ENCODE data around the gene CHRM3.

The CHRM3 gene

DNA sequence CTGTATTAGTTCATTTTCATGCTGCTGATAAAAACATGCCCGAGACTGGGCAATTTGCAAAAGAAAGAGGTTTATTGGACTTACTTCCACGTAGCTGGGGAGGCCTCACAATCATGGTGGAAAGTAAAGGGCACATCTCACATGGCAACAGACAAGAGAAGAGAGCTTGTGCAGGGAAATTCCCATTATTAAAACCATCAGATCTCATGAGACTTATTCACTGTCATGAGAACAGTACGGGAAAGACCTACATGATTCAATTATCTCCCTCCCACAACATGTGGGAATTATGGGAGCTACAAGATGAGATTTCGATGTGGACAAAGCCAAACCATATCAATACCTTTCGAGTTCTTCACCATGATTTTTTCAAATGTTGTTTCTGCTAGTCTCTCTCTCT lies 3.7 kb upstream of the CHRM3 start:
- H3K36me3 Mint-ChIP-seq (ENCODE audit: low read depth) = no peaks in the 10 kb centered on the region
- H3K4me3 Mint-ChIP-seq = no peak overlapping the region
- H3K27ac Mint-ChIP-seq = no peak overlapping the region
- H3K27me3 Mint-ChIP-seq = peaks cover 35% of the 10 kb centered on the region
- peaks cover 18% of the 10 kb centered on the region for H3K4me1 Mint-ChIP-seq (ENCODE audit: low read depth)
- intact Hi-C loops (cut with micrococcal nuclease) = no loop called here
- no peaks in the 10 kb centered on the region for H3K9me3 Mint-ChIP-seq

DNA sequence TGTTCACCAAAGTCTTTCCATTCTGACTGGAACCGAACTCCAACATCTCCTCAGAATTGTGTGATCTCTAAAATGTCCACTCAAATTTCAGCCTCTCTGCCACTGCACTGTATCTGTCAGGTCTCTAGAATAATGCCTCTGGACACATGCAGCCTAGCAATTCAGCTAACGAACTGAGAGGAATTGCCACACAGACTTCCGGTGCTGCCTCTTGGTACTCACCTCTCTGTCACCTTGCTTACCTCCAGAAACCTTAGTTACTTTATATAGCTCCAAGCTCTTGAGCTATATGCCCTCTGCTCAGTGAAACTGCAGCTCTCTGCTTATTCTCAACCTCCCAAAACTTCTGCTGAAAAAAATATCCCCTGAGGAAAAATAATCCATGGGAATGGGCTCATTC lies 2.7 kb upstream of the CHRM3 start:
- Mint-ChIP-seq H3K27me3 (peaks cover 44% of the 10 kb centered on the region), H3K27ac (no peak overlapping the region)

DNA sequence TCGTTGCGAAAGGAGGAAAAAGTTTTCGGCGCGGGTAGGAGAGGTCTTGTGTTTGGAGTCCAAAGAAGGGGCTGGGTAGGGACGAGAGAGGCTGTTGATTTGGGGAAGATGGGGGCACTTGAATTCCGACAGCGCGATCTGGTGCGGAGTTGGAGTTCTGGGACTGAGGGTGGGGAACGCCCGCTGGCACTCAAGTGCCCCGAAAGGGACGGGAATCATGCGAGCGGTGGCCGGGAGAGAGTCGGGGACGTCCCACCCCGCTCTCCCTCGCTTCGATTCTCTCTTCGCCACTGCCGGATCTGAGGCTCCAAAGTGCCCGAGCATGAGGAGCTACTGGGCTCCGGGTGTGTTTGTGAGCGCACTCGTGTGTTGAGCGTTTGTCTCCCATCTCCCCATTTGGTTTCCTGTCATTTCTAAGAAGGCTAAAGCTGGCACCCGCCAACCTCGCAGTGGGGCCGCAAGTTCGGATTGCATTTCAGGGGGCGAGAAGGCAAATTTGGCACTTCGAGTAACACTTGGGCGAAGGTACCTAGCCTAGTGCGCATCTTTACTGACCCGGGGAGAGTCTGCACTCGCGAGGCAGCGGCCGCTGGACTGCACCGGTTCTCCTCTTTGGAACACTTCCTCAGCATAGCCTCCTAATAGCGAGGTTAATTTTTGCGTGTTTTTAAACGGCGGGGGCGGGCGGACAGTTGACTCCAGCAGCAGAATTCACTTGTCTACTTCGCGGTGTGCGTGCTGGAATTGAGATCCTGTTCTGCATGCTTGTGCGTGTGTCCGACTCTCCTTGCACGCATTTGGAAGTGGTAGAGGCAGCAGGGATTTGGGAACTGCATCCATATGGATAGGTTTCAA lies 1.2 kb downstream of the CHRM3 start:
- Mint-ChIP-seq H3K36me3 (ENCODE audit: low read depth) (no peaks in the 10 kb centered on the region), H3K4me3 (peak overlapping the region; percentile 84), H3K9me3 (no peaks in the 10 kb centered on the region), H3K27me3 (peaks cover 61% of the 10 kb centered on the region), H3K27ac (no peak overlapping the region), H3K4me1 (ENCODE audit: low read depth) (peaks cover 25% of the 10 kb centered on the region)
- intact Hi-C loops (cut with micrococcal nuclease) = no loop called here

More for the DNA sequence above, 2.7 kb upstream of the CHRM3 start:
- H3K4me1 Mint-ChIP-seq (ENCODE audit: low read depth) = peaks cover 25% of the 10 kb centered on the region
- intact Hi-C loops (cut with micrococcal nuclease) = no loop called here
- no peaks in the 10 kb centered on the region for H3K9me3 Mint-ChIP-seq
- no peaks in the 10 kb centered on the region for H3K36me3 Mint-ChIP-seq (ENCODE audit: low read depth)
- H3K4me3 Mint-ChIP-seq = no peak overlapping the region

GRCh38 chr1:239388159-239388485 lies 1.8 kb downstream of the CHRM3 start:
- intact Hi-C loops (cut with micrococcal nuclease) = no loop called here
- H3K4me1 Mint-ChIP-seq (ENCODE audit: low read depth) = peaks cover 25% of the 10 kb centered on the region
- H3K9me3 Mint-ChIP-seq = no peaks in the 10 kb centered on the region
- peaks cover 59% of the 10 kb centered on the region for H3K27me3 Mint-ChIP-seq
- no peak overlapping the region for H3K27ac Mint-ChIP-seq
- H3K36me3 Mint-ChIP-seq (ENCODE audit: low read depth) = no peaks in the 10 kb centered on the region
- H3K4me3 Mint-ChIP-seq = no peak overlapping the region

DNA sequence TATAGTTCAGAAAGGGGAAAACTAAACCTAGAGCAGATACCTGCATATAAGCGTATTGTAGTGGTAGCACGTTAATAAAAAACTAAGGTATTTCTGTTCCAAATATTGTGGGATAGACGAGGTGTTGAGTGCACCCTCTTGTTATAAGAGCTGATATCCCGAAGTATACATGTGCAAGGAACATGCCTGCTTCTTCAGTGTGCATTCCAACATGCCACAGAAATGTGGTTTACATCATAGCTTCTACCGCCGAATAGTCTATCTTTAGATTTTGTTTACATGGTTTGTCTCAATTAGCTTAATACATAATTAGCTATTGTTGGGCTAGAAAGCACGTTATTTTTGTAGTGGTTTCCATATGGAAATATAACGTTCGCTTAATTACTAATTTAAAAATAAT lies 2.2 kb downstream of the CHRM3 start:
- H3K27ac Mint-ChIP-seq = no peak overlapping the region
- intact Hi-C loops (cut with micrococcal nuclease) = no loop called here
- no peaks in the 10 kb centered on the region for H3K9me3 Mint-ChIP-seq
- peaks cover 25% of the 10 kb centered on the region for H3K4me1 Mint-ChIP-seq (ENCODE audit: low read depth)
- no peak overlapping the region for H3K4me3 Mint-ChIP-seq
- H3K27me3 Mint-ChIP-seq = peaks cover 55% of the 10 kb centered on the region
- no peaks in the 10 kb centered on the region for H3K36me3 Mint-ChIP-seq (ENCODE audit: low read depth)

GRCh38 chr1:239389703-239390102 lies 3.3 kb downstream of the CHRM3 start:
- H3K4me3 Mint-ChIP-seq = no peak overlapping the region
- H3K9me3 Mint-ChIP-seq = no peaks in the 10 kb centered on the region
- H3K4me1 Mint-ChIP-seq (ENCODE audit: low read depth) = peaks cover 25% of the 10 kb centered on the region
- peaks cover 51% of the 10 kb centered on the region for H3K27me3 Mint-ChIP-seq
- H3K36me3 Mint-ChIP-seq (ENCODE audit: low read depth) = no peaks in the 10 kb centered on the region
- intact Hi-C loops (cut with micrococcal nuclease) = no loop called here
- H3K27ac Mint-ChIP-seq = no peak overlapping the region

DNA sequence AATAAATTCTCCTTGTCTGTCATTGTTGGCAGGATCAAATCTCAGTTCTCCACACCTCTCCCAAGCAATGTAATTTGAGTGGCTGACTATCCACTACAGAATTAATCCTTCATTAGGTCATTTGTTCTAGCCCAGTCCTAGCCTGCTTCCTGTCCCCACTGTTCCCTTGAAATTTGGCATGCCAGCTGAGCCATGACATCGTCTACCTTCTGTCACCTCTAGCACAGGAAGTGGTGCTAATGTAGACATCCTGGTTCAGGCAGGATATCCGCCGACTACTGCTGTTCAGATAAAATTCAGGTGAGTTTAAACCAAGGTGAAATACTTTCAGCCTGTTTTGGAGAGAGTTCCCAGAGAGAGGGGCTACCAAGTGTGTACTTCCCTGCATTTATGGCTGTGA lies 5.9 kb downstream of the CHRM3 start:
- Mint-ChIP-seq H3K9me3 (no peaks in the 10 kb centered on the region), H3K4me1 (ENCODE audit: low read depth) (peaks cover 12% of the 10 kb centered on the region), H3K36me3 (ENCODE audit: low read depth) (no peaks in the 10 kb centered on the region), H3K4me3 (no peak overlapping the region), H3K27me3 (peaks cover 34% of the 10 kb centered on the region), H3K27ac (no peak overlapping the region)
- intact Hi-C loops (cut with micrococcal nuclease) = no loop called here

DNA sequence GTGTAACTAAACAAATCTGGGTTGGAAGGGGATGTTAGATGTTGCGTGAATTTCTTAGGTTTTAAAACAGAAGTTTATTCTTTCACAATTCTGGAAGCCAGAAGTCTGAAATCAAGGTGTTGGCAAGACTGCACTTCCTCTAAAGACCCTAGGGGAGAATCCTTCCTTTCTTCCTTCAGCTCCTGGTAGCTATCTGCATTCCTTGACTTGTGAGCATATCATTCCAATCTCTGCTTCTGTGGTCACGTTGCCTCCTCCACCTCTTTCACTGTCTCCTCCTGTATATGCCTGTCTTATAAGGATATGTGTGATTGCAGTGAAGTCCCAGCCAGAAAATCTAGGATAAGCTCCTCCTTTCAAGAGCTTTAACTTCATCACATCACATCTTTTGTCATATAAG lies 7.7 kb downstream of the CHRM3 start:
- intact Hi-C loops (cut with micrococcal nuclease) = no loop called here
- Mint-ChIP-seq H3K4me3 (no peak overlapping the region), H3K4me1 (ENCODE audit: low read depth) (no peaks in the 10 kb centered on the region), H3K36me3 (ENCODE audit: low read depth) (no peaks in the 10 kb centered on the region), H3K9me3 (no peaks in the 10 kb centered on the region), H3K27ac (no peak overlapping the region), H3K27me3 (peaks cover 18% of the 10 kb centered on the region)

- intact Hi-C loops (cut with micrococcal nuclease) = no loop called here
- no peak overlapping the region for H3K27ac Mint-ChIP-seq
- no peak overlapping the region for H3K4me3 Mint-ChIP-seq
- peaks cover 6% of the 10 kb centered on the region for H3K9me3 Mint-ChIP-seq
- H3K4me1 Mint-ChIP-seq (ENCODE audit: low read depth) = no peaks in the 10 kb centered on the region
- no peaks in the 10 kb centered on the region for H3K27me3 Mint-ChIP-seq
- H3K36me3 Mint-ChIP-seq (ENCODE audit: low read depth) = no peaks in the 10 kb centered on the region
Observed at GRCh38 chr1:239413916-239414315, 27.5 kb downstream of the CHRM3 start.

DNA sequence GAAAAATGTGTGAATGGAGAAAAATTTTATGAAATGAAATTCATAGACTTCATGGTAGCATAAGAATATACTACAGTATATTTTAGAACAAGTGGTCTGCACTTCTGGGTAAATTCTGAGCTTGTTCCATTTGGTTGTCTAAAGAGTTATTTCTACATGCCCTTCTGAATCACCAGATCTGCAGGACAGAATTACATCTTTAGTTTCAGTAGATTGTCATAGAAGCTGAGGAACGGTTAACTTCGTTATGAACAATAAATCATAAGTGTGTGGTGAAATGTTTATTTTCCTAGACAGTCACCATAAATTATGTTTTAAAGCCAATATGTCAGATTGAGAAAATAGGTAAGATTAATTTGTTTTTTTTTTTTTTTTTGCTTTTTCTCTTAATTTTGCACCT lies 30.9 kb downstream of the CHRM3 start:
- H3K4me1 Mint-ChIP-seq (ENCODE audit: low read depth) = no peaks in the 10 kb centered on the region
- H3K36me3 Mint-ChIP-seq (ENCODE audit: low read depth) = no peaks in the 10 kb centered on the region
- H3K9me3 Mint-ChIP-seq = peaks cover 3% of the 10 kb centered on the region
- no peak overlapping the region for H3K27ac Mint-ChIP-seq
- intact Hi-C loops (cut with micrococcal nuclease) = no loop called here
- H3K4me3 Mint-ChIP-seq = no peak overlapping the region
- H3K27me3 Mint-ChIP-seq = no peaks in the 10 kb centered on the region

- Mint-ChIP-seq H3K4me1 (ENCODE audit: low read depth) (no peaks in the 10 kb centered on the region), H3K36me3 (ENCODE audit: low read depth) (no peaks in the 10 kb centered on the region), H3K4me3 (no peak overlapping the region), H3K9me3 (no peaks in the 10 kb centered on the region), H3K27me3 (no peaks in the 10 kb centered on the region), H3K27ac (no peak overlapping the region)
- intact Hi-C loops (cut with micrococcal nuclease) = no loop called here
Observed at GRCh38 chr1:239417986-239418640, 31.7 kb downstream of the CHRM3 start.

DNA sequence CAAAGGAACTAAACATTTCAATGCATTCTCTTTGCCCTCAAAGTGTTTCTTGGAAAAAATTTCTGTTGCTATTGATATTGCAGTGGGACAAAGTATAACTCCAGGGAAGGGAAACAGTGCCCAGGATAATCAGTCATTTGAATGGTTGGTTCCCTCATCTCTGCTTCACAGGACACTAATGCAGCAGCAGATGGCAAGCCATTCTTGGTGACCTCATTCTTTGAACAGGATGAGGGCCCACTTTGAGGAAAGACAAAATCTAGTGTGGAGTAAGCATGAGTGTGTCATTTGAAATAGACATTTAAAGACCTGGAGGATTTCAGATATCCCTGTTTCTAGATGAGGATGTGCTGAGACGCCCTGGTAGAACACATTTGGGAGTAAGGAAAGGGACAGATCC lies 32.3 kb downstream of the CHRM3 start:
- intact Hi-C loops (cut with micrococcal nuclease) = no loop called here
- H3K27me3 Mint-ChIP-seq = no peaks in the 10 kb centered on the region
- H3K36me3 Mint-ChIP-seq (ENCODE audit: low read depth) = no peaks in the 10 kb centered on the region

GRCh38 chr1:239421811-239422210 lies 35.4 kb downstream of the CHRM3 start:
- Mint-ChIP-seq H3K4me3 (no peak overlapping the region), H3K27ac (no peak overlapping the region), H3K4me1 (ENCODE audit: low read depth) (no peaks in the 10 kb centered on the region), H3K27me3 (no peaks in the 10 kb centered on the region), H3K36me3 (ENCODE audit: low read depth) (no peaks in the 10 kb centered on the region), H3K9me3 (no peaks in the 10 kb centered on the region)
- intact Hi-C loops (cut with micrococcal nuclease) = no loop called here

More for the DNA sequence above, 32.3 kb downstream of the CHRM3 start:
- no peak overlapping the region for H3K27ac Mint-ChIP-seq
- H3K4me1 Mint-ChIP-seq (ENCODE audit: low read depth) = no peaks in the 10 kb centered on the region
- H3K9me3 Mint-ChIP-seq = no peaks in the 10 kb centered on the region
- no peak overlapping the region for H3K4me3 Mint-ChIP-seq

DNA sequence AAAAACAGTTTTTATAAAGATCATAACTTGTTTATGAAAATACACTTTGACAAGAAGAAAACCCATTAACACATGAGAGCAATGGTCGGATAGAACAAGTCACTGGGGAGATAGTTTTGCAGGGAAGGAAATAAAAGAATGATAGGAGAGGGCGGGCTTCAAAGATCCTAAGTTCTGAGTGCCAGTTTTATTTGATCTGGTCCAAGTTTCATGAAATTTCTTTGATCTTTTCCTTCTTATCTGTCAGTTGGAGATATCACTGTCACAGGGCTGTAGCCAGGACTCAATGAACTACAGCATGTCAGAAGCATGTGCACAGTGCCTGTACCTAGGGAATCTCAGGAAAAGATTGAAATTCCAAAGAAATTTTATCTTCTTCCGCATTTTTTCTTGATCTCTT lies 36.5 kb downstream of the CHRM3 start:
- Mint-ChIP-seq H3K9me3 (no peaks in the 10 kb centered on the region), H3K4me3 (no peak overlapping the region), H3K27me3 (no peaks in the 10 kb centered on the region), H3K36me3 (ENCODE audit: low read depth) (no peaks in the 10 kb centered on the region), H3K4me1 (ENCODE audit: low read depth) (no peaks in the 10 kb centered on the region), H3K27ac (no peak overlapping the region)
- intact Hi-C loops (cut with micrococcal nuclease) = no loop called here

Data from dendritic cell treated with granulocyte-macrophage colony-stimulating factor and Interleukin-4, amounts not matched to agents 40 ng/mL and 50 ng/mL, for 4 days (primary cell).